Ureter (tissue), 1 donor: ENCODE data around the gene ATG12. TPM values are rescaled to one million over a fixed set of nuclear protein-coding genes. Genes with fewer than 3 reads are reported as not detected.
"Not testable (repeated sequence)": the region's sequence is repeated elsewhere in the genome, so short reads cannot be mapped to it uniquely, and the experiment has no call there.

Source experiments
- DNase-seq: peaks from one replicate; pipeline ENCODE4 v3.0.0-alpha.2; 2020; ENCODE audit warnings: low spot score
- total RNA-seq: library from RNA; stranded (reverse); gene quantifications from one replicate; pipeline ENCODE4 v1.2.4, GENCODE V29; 2023
- donor health status: DM: yes; HTN: yes; CAD: no.

The ATG12 gene
- total RNA-seq, 1 donor from 2014 or later = 35.4 TPM

DNA sequence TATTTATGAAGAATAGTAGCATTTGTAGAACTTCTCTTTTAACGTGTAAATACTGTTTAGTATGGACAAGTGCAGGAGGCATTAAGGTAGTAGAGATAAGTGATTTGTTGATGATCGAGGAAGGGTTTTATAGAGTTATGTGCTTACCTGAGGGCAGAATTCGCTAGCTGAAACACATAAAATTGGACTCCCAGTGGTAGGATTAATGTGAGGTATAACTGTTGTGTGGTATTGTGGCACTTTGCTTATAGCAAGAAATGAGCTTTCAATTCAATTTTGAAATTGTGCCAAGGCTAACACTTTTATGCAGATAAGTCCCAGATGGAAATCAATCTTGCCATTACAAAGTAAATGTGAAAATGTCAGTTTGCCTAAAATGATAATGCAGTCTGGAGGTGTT is 1.6 kb upstream of the ATG12 start:
- DNase-seq = no peak

DNA sequence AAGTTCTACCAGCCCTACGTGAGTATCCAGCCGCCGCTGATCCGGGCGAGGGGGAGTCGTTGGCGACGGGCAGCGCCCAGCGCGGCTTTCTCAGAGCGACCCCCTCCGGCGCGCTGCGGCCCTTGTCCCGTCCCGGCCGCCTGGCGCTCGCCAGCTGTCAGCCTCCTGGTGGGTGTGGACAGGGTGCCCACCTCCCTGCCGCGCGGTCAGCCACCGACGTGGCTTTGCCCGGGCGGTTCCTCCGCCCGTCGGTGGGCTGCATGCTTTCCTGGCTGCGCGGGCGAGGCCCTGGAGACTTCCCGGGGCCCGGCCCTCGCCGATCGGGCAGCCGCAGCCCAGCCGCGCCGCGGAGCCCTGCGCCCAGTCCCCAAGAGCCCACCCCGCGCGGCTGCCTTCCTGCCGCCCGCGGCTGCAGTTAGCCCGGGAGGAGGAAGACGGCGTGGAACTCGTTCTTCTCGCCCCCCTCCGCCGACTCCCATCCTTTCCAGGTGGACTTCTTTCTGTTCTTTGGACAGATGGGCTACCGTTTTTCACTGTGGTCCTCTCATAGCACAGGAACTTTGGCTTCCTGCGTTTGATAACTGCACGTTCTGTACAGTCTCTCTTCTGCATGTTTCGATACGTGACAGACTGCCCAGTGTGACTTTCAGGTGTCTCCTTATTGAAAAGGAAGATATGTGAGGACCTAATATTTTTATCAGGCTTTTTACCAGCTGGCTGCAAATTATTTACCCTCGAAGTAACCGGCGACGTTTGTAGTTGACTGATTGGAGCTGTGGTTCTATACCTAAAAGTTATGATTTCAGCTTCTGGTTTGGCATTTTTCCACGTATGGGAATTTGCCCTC is 947 bp upstream of the ATG12 start:
- peak; percentile 51 for DNase-seq

DNA sequence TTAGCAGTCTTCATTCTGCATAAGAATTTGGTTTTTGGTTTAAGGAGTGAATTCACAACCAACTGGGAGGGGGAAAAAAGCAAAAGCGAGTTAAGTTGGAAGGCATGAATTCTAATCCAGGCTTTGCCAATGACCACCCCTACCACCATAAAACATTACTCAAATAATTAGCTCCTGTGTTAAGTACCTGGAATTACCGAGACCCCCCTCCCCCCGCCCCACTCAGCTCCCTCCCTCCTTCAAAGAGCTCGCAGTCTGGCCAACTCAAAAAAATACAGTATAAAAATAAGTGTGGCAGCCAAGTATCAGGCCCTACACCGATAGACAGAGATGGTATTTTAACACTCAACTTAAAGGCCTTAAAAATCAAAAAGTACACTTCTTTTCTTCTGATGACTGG is 492 bp downstream of the ATG12 start:
- no peak for DNase-seq

DNA sequence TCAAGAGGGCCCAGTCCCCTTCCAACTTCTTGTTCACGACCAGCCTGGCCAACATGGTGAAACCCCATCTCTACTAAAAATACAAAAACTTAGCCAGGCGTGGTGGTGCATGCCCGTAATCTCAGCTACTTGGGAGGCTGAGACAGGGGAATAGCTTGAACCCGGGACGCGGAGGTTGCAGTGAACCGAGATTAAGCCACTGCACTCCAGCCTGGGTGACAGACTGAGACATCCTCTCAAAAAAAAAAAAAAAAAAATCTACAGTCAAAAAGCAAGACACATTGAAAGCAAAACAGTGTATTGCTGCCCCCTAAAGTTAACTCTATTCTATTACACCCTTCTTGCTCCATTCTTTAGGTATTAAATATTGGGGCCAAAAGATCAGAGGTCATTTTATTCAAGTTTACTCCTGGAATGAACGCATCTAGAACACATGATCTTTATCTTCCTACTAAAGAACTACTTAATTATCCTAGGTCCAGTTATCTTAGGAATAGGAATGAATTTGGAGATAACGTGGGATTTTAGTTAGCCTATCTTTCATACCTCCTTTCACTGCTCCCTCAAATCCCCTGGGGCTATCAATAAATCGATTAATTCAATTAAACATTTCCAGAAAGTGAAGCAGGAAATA is 2.4 kb downstream of the ATG12 start:
- no peak for DNase-seq

DNA sequence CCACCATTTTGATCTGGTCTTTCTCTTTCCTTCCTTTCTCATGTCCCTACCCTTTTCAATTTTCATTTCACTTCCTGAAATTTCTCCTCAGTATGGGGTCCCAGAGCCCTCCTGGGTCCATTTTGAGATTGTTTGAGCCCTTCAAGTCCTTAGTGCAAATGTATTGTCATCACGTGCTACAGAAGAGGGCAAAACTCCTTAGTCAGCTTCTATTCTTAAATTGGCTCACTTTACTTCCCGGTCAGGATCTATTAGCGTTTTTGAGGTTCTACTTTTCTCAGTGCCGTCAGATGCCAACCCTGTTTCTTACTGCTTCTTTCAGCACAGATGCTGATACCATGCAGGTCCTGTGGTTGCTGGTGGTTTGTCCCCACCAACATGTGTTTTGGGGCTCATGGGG is 5.9 kb downstream of the ATG12 start:
- no peak for DNase-seq

DNA sequence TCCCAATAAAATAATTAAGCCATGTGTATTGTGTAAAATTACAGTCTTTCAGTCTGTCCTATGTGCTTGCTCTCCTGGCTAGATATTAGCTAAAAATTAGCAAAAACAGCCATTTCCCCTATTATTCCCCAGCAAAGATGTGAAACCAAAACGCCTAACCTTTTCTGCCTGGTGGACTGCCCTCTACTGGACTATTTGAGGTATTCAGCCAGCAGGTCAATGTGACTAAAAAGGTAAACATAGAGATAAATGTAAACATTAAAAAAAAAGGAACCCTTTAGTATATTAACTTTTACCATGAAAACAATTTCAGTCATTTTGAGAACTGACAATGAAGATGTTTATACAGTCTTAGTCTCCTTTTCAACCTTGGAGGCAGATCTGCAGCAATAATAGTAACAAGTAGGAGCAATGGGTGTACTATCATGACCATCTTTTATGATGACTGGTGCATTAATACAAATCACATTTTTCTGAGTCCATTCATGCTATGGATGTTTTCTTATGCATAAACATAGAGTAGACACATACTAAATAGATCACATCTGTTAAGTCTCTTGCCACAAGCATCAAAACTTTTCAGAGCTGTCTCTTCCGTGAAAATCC is 10.1 kb downstream of the ATG12 start:
- no peak for DNase-seq

DNA sequence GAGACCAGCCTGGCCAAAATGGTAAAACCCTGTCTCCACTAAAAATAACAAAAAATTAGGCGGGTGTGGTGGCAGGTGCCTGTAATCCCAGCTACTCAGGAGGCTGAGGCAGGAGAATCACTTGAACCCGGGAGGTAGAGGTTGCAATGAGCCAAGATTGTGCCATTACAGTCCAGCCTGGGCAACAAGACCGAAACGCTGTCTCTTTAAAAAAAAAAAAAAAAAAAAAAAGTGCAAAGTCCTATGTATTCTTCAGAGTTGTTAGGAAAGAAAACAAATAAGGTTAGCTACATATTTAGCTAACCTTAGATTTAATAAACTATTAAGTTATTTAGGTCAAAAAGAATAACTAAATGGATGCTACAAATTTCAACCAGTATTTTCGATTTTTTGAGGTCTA is 11.5 kb downstream of the ATG12 start:
- DNase-seq = no peak

DNA sequence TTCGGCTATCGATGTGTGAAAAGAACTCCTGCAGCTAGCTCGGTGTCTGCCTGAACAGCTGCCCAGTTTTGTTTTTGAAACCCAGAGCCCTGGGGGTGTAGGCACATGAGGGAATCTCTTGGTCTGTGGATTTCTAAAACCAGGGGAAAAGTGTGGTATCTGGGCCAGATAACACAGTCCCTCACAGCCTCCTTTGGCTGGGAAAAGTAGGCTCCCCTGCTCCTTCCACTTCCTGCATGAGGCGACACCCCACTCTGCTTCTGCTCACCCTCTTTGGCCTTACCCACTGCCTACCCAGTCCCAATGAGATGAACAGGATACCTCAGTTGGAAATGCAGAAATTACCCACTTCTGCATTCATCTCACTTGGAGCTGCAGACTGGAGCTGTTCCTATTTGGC is 15.4 kb downstream of the ATG12 start:
- DNase-seq = no peak

DNA sequence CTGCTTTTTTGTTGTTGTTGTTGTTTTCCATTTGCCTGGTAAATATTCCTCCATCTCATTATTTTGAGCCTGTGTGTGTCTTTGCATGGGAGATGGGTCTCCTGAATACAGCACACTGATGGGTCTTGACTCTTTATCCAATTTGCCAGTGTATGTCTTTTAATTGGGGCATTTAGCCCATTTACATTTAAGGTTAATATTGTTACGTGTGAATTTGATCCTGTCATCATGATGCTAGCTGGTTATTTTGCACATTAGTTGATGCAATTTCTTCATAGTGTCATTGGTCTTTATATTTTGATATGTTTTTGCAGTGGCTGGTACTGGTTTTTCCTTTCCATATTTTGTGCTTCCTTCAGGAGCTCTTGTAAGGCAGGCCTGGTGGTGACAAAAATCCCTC is 16.4 kb downstream of the ATG12 start:
- not testable (repeated sequence) for DNase-seq

DNA sequence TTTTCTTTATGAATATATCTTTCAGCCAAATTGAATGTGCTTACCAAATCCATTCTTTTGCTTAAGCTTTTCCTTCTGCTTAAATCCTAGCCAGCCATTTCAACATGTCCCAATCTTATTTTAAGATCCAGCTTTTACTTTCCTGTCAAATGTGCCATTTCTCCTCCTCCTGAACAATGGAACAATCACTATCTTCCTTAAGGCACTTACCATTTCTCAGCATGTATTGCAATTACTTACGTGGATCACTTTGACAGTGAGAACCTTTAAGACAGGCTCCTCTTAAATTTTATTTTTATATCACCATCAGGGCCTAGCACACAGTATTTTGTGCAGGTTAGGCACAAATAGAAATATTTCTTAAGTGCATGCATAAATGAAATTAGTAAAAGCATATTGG is 20.5 kb downstream of the ATG12 start:
- DNase-seq = no peak

DNA sequence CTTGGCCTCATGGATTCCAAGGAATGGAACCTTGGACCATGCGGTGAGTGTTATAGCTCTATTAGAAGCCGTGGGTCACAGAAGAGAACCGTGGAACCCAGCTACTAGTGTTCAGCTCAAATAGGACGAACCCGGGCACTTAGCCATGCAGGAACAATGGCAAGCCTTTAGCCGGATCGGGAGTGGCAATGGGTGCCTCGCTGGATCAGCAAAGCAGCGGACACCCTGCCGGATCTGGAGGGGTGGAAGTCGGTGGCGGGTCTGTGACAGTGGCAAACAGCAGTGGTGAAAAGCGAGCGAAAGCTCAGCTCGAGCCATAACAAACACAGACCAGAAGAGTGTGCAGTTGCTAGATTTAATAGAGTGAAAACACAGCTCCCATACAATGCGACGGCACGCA is 22.5 kb downstream of the ATG12 start:
- DNase-seq = no peak

DNA sequence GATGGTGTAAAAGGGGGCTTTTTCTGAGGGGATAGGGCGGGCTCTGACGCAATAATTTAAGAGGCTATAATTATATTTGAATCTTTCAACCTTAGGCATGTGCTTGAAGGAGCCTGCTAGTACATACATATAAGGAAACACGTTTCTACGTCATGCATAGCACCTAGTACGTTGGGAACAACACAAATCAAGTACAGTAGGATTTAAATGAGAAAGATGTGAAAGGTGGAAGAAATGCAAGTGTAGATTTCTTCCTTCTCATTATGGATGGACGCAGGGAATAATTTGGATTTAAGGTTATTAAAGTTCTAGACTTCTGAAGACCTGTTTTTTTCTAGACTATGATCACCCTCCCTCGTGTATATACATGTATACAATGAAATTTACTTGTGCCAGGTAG is 24.0 kb downstream of the ATG12 start:
- no peak for DNase-seq

DNA sequence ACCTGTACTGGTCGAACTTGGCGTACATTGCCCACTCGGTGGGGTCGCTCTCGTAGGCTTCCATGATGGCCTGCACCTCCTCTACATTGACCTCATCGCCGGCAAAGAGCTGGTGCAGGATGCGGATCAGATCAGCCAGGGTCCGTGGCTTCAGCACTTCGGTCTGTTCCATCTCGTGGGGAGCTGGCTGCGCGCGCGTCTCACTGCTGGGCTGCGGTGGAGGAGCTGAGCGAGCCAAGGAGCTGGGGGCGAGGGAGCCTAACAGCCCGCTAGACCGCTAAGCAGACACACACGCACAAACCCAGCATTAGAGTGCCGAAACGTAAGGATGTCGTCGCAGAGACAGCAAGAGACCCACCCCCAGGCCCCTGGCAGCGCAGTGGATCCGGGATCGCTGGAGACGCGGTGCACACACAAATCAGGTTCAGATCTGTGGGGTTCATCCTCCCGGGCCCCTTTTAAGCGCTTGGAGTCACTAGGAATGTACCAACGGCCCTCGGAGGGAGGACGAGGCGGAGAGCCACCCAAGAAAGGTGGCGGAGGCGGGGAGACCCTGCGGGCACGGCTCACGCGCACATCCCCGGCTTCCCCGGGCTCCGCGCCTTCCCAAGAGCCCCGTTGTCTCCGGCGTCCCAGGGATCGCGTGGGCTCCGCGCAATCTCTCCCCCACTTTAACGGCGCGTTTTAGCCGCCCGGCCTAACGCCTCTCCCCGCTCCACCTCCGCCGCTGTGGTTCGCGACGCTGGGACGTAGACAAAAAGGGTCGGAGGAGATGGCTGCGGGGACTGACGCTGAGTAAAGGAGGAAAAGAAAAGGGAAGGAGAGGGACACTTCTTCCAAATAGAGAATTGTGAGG is 24.9 kb downstream of the ATG12 start, which contains the start of gene CDO1:
CDO1 (minus strand) TSS at position 434 of the 856 bp plus-strand sequence; CDS start at position 172, 262 bp downstream.
- DNase-seq = peak; percentile 52

DNA sequence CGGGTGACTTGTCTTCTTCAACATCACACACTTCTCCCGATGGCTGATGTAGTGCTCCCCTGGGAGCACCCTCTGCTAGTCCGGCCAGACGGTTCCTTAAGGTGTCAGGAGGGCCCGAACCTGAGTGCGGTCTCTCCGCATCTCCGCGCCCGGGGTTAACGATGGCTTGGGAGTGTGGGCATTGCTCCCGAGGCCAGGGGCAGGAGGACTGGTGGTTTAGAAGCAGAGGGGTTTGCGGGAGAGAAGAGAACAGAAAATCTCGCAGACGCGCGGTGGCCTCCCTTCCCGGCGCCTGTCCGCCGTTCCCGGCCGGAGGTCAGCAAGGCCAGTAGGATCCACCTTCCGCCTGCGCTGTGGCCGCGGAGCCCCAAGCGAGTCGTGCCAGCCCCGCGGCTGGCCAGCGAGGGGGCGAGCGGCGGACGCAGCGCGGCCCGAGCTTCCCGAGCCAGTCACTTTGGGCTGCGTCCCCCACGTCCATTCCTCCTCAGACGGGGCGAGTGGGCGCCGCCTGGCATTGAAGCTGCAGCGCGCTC is 25.6 kb downstream of the ATG12 start:
- DNase-seq = no peak

DNA sequence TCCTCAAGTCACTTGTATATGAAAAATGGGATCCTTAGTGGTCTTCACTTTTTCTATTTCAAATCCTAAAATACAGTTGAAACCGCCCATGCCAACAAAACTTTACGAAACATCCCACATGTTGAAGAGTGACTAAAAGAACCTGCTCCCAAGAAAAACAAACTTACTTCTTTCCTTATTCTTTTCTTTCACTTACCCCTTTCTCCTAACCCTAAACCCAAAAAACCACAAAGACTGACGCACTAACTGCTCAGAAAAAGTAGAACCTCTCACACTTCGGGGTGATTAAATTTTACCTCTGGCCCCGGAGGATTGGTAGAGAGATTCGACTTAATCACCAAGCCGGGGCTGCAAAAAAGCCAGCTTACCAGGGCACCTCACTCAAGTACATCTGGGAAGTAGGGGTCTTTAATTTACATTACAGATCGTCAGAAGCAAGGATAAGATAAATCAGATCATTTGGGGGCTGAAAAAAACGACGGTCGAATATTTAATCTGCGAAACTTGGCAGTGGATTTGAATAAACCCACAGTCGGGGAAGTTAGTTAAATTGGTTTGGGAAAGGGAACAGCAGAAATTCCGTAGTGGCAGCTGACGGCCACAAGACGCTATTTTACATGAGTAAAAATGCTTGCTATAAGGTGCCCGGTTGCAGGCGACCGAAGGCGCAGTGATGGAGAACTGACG is 26.2 kb downstream of the ATG12 start:
- DNase-seq = no peak

DNA sequence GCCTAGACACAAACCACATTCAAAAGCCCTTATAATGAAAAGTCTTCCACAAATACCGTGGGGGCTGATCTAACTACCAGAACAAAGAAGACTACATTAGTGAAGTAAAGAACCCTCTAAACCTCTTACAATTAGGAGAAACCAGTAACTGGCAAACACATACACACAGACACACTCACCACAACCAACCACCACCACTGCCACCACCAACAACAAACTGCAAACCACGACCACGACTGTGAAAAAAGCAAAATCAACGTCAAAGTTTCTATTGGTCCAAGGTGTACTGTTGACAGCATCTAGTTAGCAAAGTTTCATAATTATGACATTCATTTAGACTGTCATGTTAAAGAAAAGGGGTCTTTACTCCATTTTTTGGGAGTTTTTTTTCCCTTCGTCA is 27.6 kb downstream of the ATG12 start:
- DNase-seq = no peak

DNA sequence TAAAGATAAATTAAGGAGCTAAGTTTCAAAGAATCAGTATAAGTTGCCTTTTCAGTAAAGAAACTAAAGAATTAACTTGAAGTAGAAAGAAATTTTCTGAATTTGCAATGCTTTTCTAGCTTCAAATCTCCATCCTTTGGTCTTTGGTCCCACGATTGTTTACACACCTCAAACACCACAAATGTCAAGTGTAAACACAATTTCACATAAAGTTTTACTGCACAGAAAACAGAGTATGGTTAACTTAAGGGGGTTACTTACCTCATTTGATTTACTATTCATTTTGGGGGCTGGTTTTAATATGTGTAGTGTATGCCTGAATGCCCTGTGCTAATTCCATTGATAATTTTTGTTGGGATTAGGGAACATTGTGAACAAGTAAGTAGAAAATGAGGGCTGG is 29.0 kb downstream of the ATG12 start:
- no peak for DNase-seq

DNA sequence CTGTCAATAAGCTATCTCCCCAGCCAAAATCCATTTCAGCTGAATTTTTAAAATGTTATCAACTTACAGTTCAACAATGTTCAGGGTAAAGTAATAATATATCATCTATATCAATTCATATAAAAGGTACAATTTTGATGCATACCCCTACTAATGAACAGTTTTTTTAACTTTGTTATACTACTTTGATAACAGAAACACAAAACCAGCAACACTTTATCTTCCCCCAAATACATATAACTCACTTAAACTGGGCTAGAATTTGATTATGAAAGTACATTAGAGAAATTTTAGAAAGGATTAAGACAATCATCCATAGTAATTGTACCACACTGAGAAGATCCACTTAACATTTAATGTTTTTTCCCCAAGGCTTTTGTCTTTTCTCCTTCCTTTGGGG is 30.0 kb downstream of the ATG12 start:
- no peak for DNase-seq

DNA sequence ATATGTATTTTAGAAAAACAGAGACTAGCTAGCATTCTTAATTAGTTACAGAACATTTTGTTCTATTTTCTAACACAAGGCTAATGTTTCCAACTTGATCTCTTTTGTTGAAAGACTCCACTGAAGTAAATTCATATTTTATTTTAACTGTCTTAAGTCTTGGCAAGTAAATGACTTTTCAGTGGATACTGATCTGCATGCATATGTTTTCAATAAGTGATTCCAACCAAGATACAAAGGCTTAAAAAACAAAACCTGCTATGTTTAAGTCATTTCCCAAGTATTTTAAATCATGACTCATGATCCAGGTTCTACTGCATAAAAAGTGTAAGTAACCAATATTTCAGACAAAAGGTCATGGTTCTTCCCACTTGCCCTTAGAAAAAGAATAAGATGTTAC is 30.6 kb downstream of the ATG12 start:
- DNase-seq = no peak

DNA sequence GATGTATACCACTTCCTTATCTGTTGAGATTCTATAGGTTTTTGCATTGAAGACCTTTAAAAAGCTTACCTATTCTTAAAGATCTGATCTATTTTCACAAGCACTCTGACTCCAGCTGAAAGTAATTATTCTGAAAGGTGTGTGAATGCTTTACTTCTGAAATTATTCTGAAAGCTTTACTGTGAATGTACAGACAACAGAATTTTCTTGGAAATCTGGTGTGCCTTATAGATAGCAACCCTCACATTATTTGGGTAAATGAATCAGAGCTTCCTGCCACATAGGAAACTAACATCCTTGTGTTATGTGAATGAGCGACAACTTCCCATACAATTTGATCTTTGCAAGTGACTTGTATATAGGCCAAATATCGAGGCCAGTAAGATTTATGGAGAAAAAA is 31.4 kb downstream of the ATG12 start:
- DNase-seq = no peak

DNA sequence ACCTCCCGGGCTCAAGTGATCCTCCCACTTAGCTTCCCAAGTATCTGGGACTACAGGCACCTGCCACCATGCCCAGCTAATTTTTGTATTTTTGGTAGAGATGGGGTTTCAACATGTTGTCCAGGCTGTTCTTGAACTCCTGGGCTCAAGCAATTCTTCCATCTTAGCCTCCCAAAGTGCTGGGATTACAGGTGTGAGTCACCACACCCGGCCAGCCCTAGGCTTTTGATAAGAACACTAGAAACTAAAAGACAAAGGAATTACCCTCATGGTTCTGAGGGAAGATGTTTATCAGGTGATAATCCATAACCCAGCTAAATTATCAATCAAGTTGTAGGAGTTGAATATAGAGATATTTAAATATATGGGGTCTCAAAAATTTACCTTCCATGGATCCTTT is 33.3 kb downstream of the ATG12 start:
- not testable (repeated sequence) for DNase-seq
